NCI-H187 (cell line): ENCODE measurements around the gene DIRAS2.

Experiments
- DNase-seq, 2 experiments: peaks; one replicate each; lab custom pipeline; 2025; lab: John Stamatoyannopoulos, UW

Gene DIRAS2

GRCh38 chr9:90612957-90613356 is 29.7 kb downstream of the DIRAS2 start:
- no peak for DNase-seq

- no peak for DNase-seq
These were observed 31.1 kb downstream of the DIRAS2 start for GRCh38 chr9:90611568-90611967.

DNA sequence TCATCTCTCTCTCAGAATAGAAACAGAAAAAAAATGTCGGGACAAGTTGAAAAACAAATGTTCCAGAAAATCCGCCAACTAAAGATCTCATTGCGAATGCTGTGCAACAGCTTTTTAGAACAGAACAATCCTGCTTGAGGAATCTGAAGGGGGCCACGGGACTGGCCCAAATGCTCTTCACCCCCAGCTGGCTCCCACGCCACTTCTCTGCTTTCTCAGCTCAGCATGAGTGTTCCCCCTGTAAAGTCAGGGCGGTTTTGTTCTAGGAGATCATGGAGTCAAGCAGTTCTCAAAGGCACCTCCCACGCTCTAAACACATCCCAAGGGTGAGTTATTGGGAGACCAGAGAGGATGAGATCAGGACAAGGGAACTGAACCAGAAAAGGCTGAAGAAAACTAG is 31.5 kb downstream of the DIRAS2 start:
- DNase-seq = no peak

GRCh38 chr9:90607701-90608516 is 34.7 kb downstream of the DIRAS2 start:
- DNase-seq = no peak

GRCh38 chr9:90600029-90600428 is 42.6 kb downstream of the DIRAS2 start:
- DNase-seq = no peak

DNA sequence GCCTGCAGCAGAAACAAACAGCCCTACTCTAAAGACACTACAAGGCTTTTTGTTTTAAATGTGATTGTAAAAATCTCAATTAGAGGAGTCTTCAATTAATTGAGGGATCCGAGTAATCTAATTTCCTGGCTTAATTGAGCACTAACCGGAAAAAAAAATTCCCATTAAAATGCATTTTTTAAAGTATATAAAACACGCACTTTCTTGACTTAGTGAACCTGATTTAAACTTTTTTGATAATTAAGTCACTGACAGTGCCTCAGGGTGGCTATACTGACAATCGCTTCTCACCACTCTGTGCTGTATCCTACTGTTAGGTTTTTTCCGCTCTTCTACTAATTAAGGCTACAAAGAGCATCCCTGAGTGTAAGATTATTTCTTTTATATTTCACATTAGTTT is 44.4 kb downstream of the DIRAS2 start:
- DNase-seq = no peak

- DNase-seq = no peak
These were observed 49.0 kb downstream of the DIRAS2 start for GRCh38 chr9:90593646-90594045.

- no peak for DNase-seq
These were observed 62.0 kb downstream of the DIRAS2 start for GRCh38 chr9:90580576-90580975.

- DNase-seq = no peak
These were observed 63.4 kb downstream of the DIRAS2 start for GRCh38 chr9:90579181-90579580.

DNA sequence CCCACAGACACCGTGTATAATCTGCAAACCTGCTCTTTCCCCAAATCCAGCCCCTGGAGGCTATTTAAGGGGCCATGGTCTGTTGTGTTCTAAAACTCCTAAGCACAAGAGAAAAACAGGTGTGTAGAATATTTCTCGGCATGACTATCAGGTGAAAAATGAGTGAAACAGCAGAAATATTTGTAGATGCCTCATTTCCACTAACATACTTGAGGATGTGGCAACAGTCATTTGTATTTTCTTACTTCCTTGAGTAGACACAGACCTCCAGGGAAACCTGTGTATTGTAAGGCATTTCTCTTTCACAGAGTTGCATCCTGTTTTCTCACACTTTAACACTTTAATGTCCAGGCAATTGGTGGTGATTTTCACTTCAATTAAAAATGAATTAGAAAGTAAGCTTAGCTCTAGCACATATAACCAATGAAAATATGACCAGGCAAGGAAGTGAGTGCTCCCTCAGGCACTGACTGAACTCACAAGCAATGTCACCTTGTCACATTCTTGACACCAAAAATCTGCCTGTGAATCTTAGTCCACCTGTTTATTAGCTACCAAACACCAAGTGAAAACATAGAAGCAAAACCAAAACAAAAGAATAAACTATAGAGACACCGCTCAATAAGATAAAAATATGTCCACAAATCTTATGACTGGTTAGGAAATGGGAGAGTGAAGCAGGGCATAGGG is 64.4 kb downstream of the DIRAS2 start:
- DNase-seq = no peak

DNA sequence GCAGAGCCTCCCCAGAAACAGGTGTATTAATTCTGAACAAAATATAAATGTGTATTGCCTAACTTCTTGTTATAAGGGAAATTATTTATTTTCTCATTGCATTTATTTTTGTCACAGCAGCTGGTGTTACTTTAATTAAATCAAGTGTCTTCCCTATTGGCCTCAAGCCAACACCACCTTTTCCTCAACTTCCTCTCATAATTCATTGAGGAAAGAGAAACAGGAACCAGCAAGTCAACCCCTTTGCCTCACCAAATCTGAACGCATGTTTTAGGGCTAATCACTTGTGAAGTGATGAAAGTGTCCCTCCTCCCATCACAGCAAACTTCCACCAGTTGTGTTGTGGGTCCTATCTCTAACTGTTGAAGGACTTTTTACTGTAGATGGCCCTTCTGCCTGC is 73.1 kb downstream of the DIRAS2 start:
- no peak for DNase-seq

- DNase-seq = peak; percentile 56 to 68
These were observed 74.0 kb downstream of the DIRAS2 start for GRCh38 chr9:90568667-90569066.

GRCh38 chr9:90562229-90562628 is 80.4 kb downstream of the DIRAS2 start:
- no peak for DNase-seq
